Smooth muscle cell (in vitro differentiated cells): ENCODE data around the gene STRAP. TPM values are rescaled to one million over a fixed set of nuclear protein-coding genes. Genes with fewer than 3 reads are reported as not detected.

Experiments
- DNase-seq: peaks from one replicate; lab custom pipeline; 2025; ENCODE audit not compliant: unreplicated experiment; lab: John Stamatoyannopoulos, UW
- H2AFZ ChIP-seq: fragments of 200-600 bp; sonication (generic); 2 replicates; pipeline ENCODE4 v1.6.0; 2016; ENCODE audit warnings: antibody characterized with exemption, low read depth, mild to moderate bottlenecking
- H3F3A ChIP-seq: fragments of 200-600 bp; sonication (generic); 2 replicates; pipeline ENCODE4 v1.6.0; 2017; ENCODE audit warnings: antibody characterized with exemption, low read depth
- H3K27ac ChIP-seq: fragments of 200-600 bp; sonication (generic); 2 replicates; pipeline ENCODE4 v1.5.1; 2016; ENCODE audit warnings: low read depth, mild to moderate bottlenecking
- H3K27me3 ChIP-seq: fragments of 200-600 bp; sonication (generic); 2 replicates; pipeline ENCODE4 v1.6.1; 2016; ENCODE audit warnings: low read depth, mild to moderate bottlenecking
- H3K36me3 ChIP-seq: fragments of 200-600 bp; sonication (generic); 2 replicates; pipeline ENCODE4 v1.5.1; 2016; ENCODE audit warnings: low read depth
- H3K4me1 ChIP-seq: fragments of 200-600 bp; sonication (generic); 2 replicates; pipeline ENCODE4 v1.5.1; 2016; ENCODE audit warnings: low read depth
- H3K4me2 ChIP-seq: fragments of 200-600 bp; sonication (generic); 2 replicates; pipeline ENCODE4 v1.6.0; 2016; ENCODE audit warnings: mild to moderate bottlenecking
- H3K4me3 ChIP-seq: fragments of 200-600 bp; sonication (generic); 2 replicates; pipeline ENCODE4 v1.5.1; 2016; ENCODE audit warnings: mild to moderate bottlenecking
- H3K79me2 ChIP-seq: fragments of 200-600 bp; sonication (generic); 2 replicates; pipeline ENCODE4 v1.6.0; 2016; ENCODE audit warnings: low read depth, mild to moderate bottlenecking
- H3K9ac ChIP-seq: fragments of 200-600 bp; sonication (generic); 2 replicates; pipeline ENCODE4 v1.6.0; 2016; ENCODE audit warnings: low read depth
- H3K9me3 ChIP-seq: fragments of 200-600 bp; sonication (generic); replicated peaks from 2 replicates; pipeline ENCODE4 v1.5.1; 2016; ENCODE audit warnings: low read depth
- H4K20me1 ChIP-seq: fragments of 200-600 bp; sonication (generic); 2 replicates; pipeline ENCODE4 v1.6.0; 2016; ENCODE audit warnings: low read depth
- CTCF ChIP-seq: fragments of 200-600 bp; sonication (generic); IDR thresholded peaks from 2 replicates; pipeline ENCODE4 v1.5.1; 2017; ENCODE audit warnings: borderline replicate concordance, mild to moderate bottlenecking, antibody characterized with exemption; ENCODE audit not compliant: insufficient read depth, poor library complexity, severe bottlenecking
- WGBS: methylation state at CpG from one replicate; pipeline ENCODE4 v1.1.7; 2016; ENCODE audit warnings: low lambda C conversion rate; 5-methylcytosine and 5-hydroxymethylcytosine counted together
- polyA plus RNA-seq: library from polyadenylated mRNA; unstranded; fragments of >200 nt; fragmentation: Nextera tagmentation; extraction: Ambion mirVana; gene quantifications from 2 replicates; pipeline ENCODE4 v1.2.1, GENCODE V29; 2016
- total RNA-seq: library from RNA; depleted of rRNA; stranded (reverse); fragments of >200 nt; gene quantifications from 2 replicates; pipeline ENCODE4 v1.2.3, GENCODE V29; 2014

The STRAP gene
- total and polyA plus RNA-seq, 2 experiments from 2014 or later, result 172 to 225 TPM

- H3K4me1 ChIP-seq, result peaks cover under 1% of the 10 kb centered on the region
- H3K27me3 ChIP-seq, result no peaks in the 10 kb centered on the region
- no peaks in the 10 kb centered on the region for H3K9me3 ChIP-seq
- H4K20me1 ChIP-seq, result no peaks in the 10 kb centered on the region
- no peaks in the 10 kb centered on the region for H3K79me2 ChIP-seq
- WGBS, result 91% methylated on average over 1 of the region's 1 CpG
- H3K9ac ChIP-seq, result no peak overlapping the region
- H2AFZ ChIP-seq, result no peak overlapping the region
- no peak overlapping the region for H3K4me2 ChIP-seq
- no peaks in the 10 kb centered on the region for H3F3A ChIP-seq
- H3K27ac ChIP-seq, result no peak overlapping the region
- H3K4me3 ChIP-seq, result no peak overlapping the region
- no peaks in the 10 kb centered on the region for H3K36me3 ChIP-seq
- DNase-seq, result no peak
- no peak for TF ChIP-seq CTCF
Measured at GRCh38 chr12:15875863-15876262, 6.3 kb upstream of the STRAP start.

- Histone ChIP-seq H3K4me1 (peaks cover 21% of the 10 kb centered on the region), H2AFZ (no peak overlapping the region), H3K79me2 (peaks cover 21% of the 10 kb centered on the region), H3K4me3 (no peak overlapping the region), H3K9ac (no peak overlapping the region), H3K27me3 (no peaks in the 10 kb centered on the region), H4K20me1 (peaks cover 15% of the 10 kb centered on the region), H3F3A (no peaks in the 10 kb centered on the region), H3K27ac (no peak overlapping the region), H3K36me3 (no peaks in the 10 kb centered on the region), H3K9me3 (no peaks in the 10 kb centered on the region), H3K4me2 (no peak overlapping the region)
- TF ChIP-seq CTCF, result no peak
- no peak for DNase-seq
- WGBS, result 84% methylated on average over 3 of the region's 3 CpGs
Measured at GRCh38 chr12:15879413-15879812, 2.8 kb upstream of the STRAP start.

- Histone ChIP-seq H2AFZ (peak overlapping the region; percentile 70), H3K36me3 (no peaks in the 10 kb centered on the region), H3K4me1 (peaks cover 26% of the 10 kb centered on the region), H3K4me2 (peak overlapping the region; percentile 97), H3K9me3 (no peaks in the 10 kb centered on the region), H3K27me3 (no peaks in the 10 kb centered on the region), H3K4me3 (no peak overlapping the region), H3K27ac (peak overlapping the region; percentile 99), H3K79me2 (peaks cover 34% of the 10 kb centered on the region), H3K9ac (no peak overlapping the region), H4K20me1 (peaks cover 29% of the 10 kb centered on the region), H3F3A (no peaks in the 10 kb centered on the region)
- 89% methylated on average over 3 of the region's 3 CpGs for WGBS
- no peak for TF ChIP-seq CTCF
- no peak for DNase-seq
Measured at GRCh38 chr12:15880721-15881120, 1.5 kb upstream of the STRAP start.

DNA sequence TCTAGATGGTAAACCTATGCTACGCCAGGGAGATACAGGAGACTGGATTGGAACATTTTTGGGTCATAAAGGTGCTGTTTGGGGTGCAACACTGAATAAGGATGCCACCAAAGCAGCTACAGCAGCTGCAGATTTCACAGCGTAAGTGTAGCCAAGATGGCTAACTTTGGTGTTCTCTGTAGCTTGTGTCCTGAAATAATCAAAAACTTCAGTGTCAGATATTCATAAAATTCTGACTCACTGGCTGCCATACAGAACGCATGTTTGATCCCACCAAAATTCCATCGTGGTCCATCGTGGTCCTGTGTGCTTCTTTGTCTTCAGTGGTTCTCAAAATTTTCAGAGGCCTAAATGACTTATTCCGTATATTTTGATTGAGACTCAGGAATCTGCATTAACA lies 1.3 kb downstream of the STRAP start:
- Histone ChIP-seq H3K4me3 (peak overlapping the region; percentile 89), H3K4me2 (peak overlapping the region; percentile 97), H3F3A (no peaks in the 10 kb centered on the region), H3K79me2 (peaks cover 63% of the 10 kb centered on the region), H4K20me1 (peaks cover 57% of the 10 kb centered on the region), H3K9me3 (no peaks in the 10 kb centered on the region), H3K27ac (peak overlapping the region; percentile 99), H3K4me1 (peaks cover 26% of the 10 kb centered on the region), H3K27me3 (no peaks in the 10 kb centered on the region), H3K36me3 (no peaks in the 10 kb centered on the region), H3K9ac (peak overlapping the region; percentile 98), H2AFZ (no peak overlapping the region)
- no peak for DNase-seq
- 51% methylated on average over 6 of the region's 6 CpGs for WGBS
- no peak for TF ChIP-seq CTCF
